NT2/D1 (cell line): Measurements from ENCODE around the gene SNAP29.

ENCODE experiments used
- SUZ12 ChIP-seq: IDR thresholded peaks from 2 replicates; pipeline ENCODE4 v1.6.1; 2011; ENCODE audit not compliant: insufficient read length, insufficient read depth; ENCODE audit errors: extremely low read depth
- YY1 ChIP-seq: IDR thresholded peaks from 2 replicates; pipeline ENCODE4 v1.6.1; 2011; ENCODE audit not compliant: insufficient read length, insufficient read depth
- ZNF274 ChIP-seq: IDR thresholded peaks from 2 replicates; pipeline ENCODE4 v1.6.1; 2011; ENCODE audit warnings: mild to moderate bottlenecking, low read depth, low read length

- TF ChIP-seq SUZ12 (no peak), ZNF274 (no peak), YY1 (no peak)
Observed at GRCh38 chr22:20814221-20814808, 44.5 kb upstream of the SNAP29 start.
